Measurements from ENCODE around the gene CAPS2. TPM values are rescaled to one million over a fixed set of nuclear protein-coding genes. Genes with fewer than 3 reads are reported as not detected.

CAPS2 gene
- polyA plus RNA-seq, 1 donor from 2014 or later, result 2.1 TPM

- Histone ChIP-seq H2AFZ (ENCODE audit: low read depth, low read length) (no peak overlapping the region), H3K79me2 (replicated peaks; ENCODE audit: insufficient read depth, low read length) (no peaks in the 10 kb centered on the region), H3K9me3 (ENCODE audit: low read length) (no peaks in the 10 kb centered on the region), H3K27ac (ENCODE audit: low read length) (no peak overlapping the region), H3K27me3 (ENCODE audit: insufficient read depth, low read depth, low read length) (no peaks in the 10 kb centered on the region), H3F3A (ENCODE audit: insufficient read depth, low read length, poor library complexity, severe bottlenecking) (no peaks in the 10 kb centered on the region), H3K9me2 (ENCODE audit: insufficient read depth, low read length) (no peaks in the 10 kb centered on the region), H3K9ac (ENCODE audit: low read length) (no peak overlapping the region), H4K20me1 (ENCODE audit: insufficient read depth) (no peaks in the 10 kb centered on the region), H3K4me3 (ENCODE audit: low read length) (no peak overlapping the region), H3K36me3 (ENCODE audit: insufficient read depth, low read length) (no peaks in the 10 kb centered on the region), H3K4me2 (ENCODE audit: low read length) (no peak overlapping the region)
- no peak for TF ChIP-seq RAD21 (conservative IDR thresholded peaks at IDR 0.05)
- TF ChIP-seq CTCF (IDR thresholded peaks at IDR 0.05; ENCODE audit: poor library complexity, severe bottlenecking), result no peak
- no peak for TF ChIP-seq TAF1 (IDR thresholded peaks at IDR 0.05; ENCODE audit: low read depth)
- TF ChIP-seq EZH2 (IDR thresholded peaks at IDR 0.05; ENCODE audit: borderline replicate concordance, insufficient read depth, low read length, poor library complexity, severe bottlenecking), result no peak
- no peak for TF ChIP-seq SMC3 (conservative IDR thresholded peaks at IDR 0.05; ENCODE audit: poor library complexity)
- no peak for TF ChIP-seq REST (IDR thresholded peaks at IDR 0.05; ENCODE audit: borderline replicate concordance)
- no peak for TF ChIP-seq EP300 (conservative IDR thresholded peaks at IDR 0.05; ENCODE audit: poor library complexity, severe bottlenecking)
- no peak for TF ChIP-seq POLR2AphosphoS5 (IDR thresholded peaks at IDR 0.05)
- no peak for TF ChIP-seq MXI1 (conservative IDR thresholded peaks at IDR 0.05; ENCODE audit: poor library complexity, severe bottlenecking)
These were observed 54.4 kb downstream of the CAPS2 start for GRCh38 chr12:75275702-75276101.

- Histone ChIP-seq H3K4me2 (ENCODE audit: low read length) (no peak overlapping the region), H4K20me1 (ENCODE audit: insufficient read depth) (no peaks in the 10 kb centered on the region), H3F3A (ENCODE audit: insufficient read depth, low read length, poor library complexity, severe bottlenecking) (no peaks in the 10 kb centered on the region), H3K9me3 (ENCODE audit: low read length) (no peaks in the 10 kb centered on the region), H3K27ac (ENCODE audit: low read length) (no peak overlapping the region), H3K9me2 (ENCODE audit: insufficient read depth, low read length) (no peaks in the 10 kb centered on the region), H3K9ac (ENCODE audit: low read length) (no peak overlapping the region), H3K27me3 (ENCODE audit: insufficient read depth, low read depth, low read length) (no peaks in the 10 kb centered on the region), H3K79me2 (replicated peaks; ENCODE audit: insufficient read depth, low read length) (no peaks in the 10 kb centered on the region), H2AFZ (ENCODE audit: low read depth, low read length) (no peak overlapping the region), H3K4me3 (ENCODE audit: low read length) (no peak overlapping the region), H3K36me3 (ENCODE audit: insufficient read depth, low read length) (no peaks in the 10 kb centered on the region)
- TF ChIP-seq EP300 (conservative IDR thresholded peaks at IDR 0.05; ENCODE audit: poor library complexity, severe bottlenecking) (no peak), TAF1 (IDR thresholded peaks at IDR 0.05; ENCODE audit: low read depth) (no peak), SMC3 (conservative IDR thresholded peaks at IDR 0.05; ENCODE audit: poor library complexity) (no peak), POLR2AphosphoS5 (IDR thresholded peaks at IDR 0.05) (no peak), MXI1 (conservative IDR thresholded peaks at IDR 0.05; ENCODE audit: poor library complexity, severe bottlenecking) (no peak), RAD21 (conservative IDR thresholded peaks at IDR 0.05) (no peak), CTCF (IDR thresholded peaks at IDR 0.05; ENCODE audit: poor library complexity, severe bottlenecking) (no peak), EZH2 (IDR thresholded peaks at IDR 0.05; ENCODE audit: borderline replicate concordance, insufficient read depth, low read length, poor library complexity, severe bottlenecking) (no peak), REST (IDR thresholded peaks at IDR 0.05; ENCODE audit: borderline replicate concordance) (no peak)
These were observed 58.5 kb downstream of the CAPS2 start for GRCh38 chr12:75271576-75271975.

All from neural cell (in vitro differentiated cells).